HepG2 (cell line): ENCODE measurements around the gene AK3. TPM values are rescaled to one million over a fixed set of nuclear protein-coding genes. Genes with fewer than 3 reads are reported as not detected.

Experiments used
- ATAC-seq: fragments of 200-7000 bp; cut with Tn5 transposase; 3 replicates; pipeline ENCODE4 v1.9.1; 2020; ENCODE audit warnings: mild to moderate bottlenecking, moderate library complexity
- BruUV-seq: library from RNA; stranded (reverse); fragments of 400-500 nt; replicated peaks from 2 replicates; lab custom pipeline; 2021; lab: Mats Ljungman, UMichigan
- CTCF ChIA-PET: fragments of 300-600 bp; formaldehyde crosslinking; extraction: SDS; loops from one replicate; lab custom pipeline; 2021; ENCODE audit warnings: low total read pairs, inconsistent platforms, low intra/inter-chr PET ratio; lab: Yijun Ruan, JAX
- POLR2A ChIA-PET: fragments of 350-600 bp; sonication (Branson Sonifier 250); formaldehyde crosslinking; loops from one replicate; lab custom pipeline; 2020; ENCODE audit warnings: antibody characterized with exemption, inconsistent platforms; lab: Yijun Ruan, JAX
- DNase-seq: peaks from one replicate; pipeline ENCODE4 v3.0.0-alpha.2; 2015; ENCODE audit warnings: low spot score
- FAIRE-seq: peaks from 3 replicates; lab custom pipeline; 2011; peaks lifted over from hg19 to GRCh38; lab: Jason Lieb, UNC
- H2AFZ ChIP-seq: one replicate; pipeline ENCODE4 v1.6.1; 2011; ENCODE audit warnings: low read length, inconsistent platforms
- H3K27ac ChIP-seq: fragments of 300-600 bp; 3 replicates; pipeline ENCODE4 v1.8.0; 2011; ENCODE audit warnings: mixed run types, mild to moderate bottlenecking, mixed read lengths, low read length, inconsistent platforms; ENCODE audit not compliant: insufficient read depth; ENCODE audit errors: extremely low read length
- H3K27me3 ChIP-seq, 2 experiments: fragments of 200-600 bp in 1 of 2; 2 replicates in 1 of 2; 3 replicates in 1 of 2; pipeline versions ENCODE4 v1.6.0 to v1.8.0; 2011; ENCODE audit warnings: low read length in 2 of 2, mild to moderate bottlenecking in 2 of 2, moderate library complexity in 2 of 2, inconsistent platforms in 1 of 2; ENCODE audit not compliant: insufficient read depth in 2 of 2, control insufficient read depth in 1 of 2
- H3K36me3 ChIP-seq, 2 experiments: fragments of 200-600 bp in 1 of 2; replicated peaks in 1 of 2; 2 replicates in 1 of 2; 3 replicates in 1 of 2; pipeline versions ENCODE4 v1.5.1 to v1.8.0; 2011; ENCODE audit warnings: low read length in 2 of 2, inconsistent platforms in 1 of 2; ENCODE audit not compliant: insufficient read depth in 2 of 2, control insufficient read depth in 1 of 2
- H3K4me1 ChIP-seq: 2 replicates; pipeline ENCODE4 v1.5.1; 2012; ENCODE audit warnings: low read length, inconsistent platforms; ENCODE audit not compliant: insufficient read depth
- H3K4me2 ChIP-seq: 2 replicates; pipeline ENCODE4 v1.6.0; 2011; ENCODE audit warnings: low read depth, low read length, inconsistent platforms
- H3K4me3 ChIP-seq, 3 experiments: fragments of 200-600 bp in 1 of 3; sonication (generic), shearing (Covaris generic) in 1 of 3; replicated peaks in 1 of 3; 2 replicates each; pipeline ENCODE4 v1.5.1; 2011 to 2016; ENCODE audit warnings: low read length in 3 of 3, inconsistent platforms in 2 of 3, low read depth in 2 of 3, mild to moderate bottlenecking in 2 of 3, control low read depth in 1 of 3, mixed read lengths in 1 of 3; ENCODE audit not compliant: insufficient read depth in 1 of 3
- H3K79me2 ChIP-seq: one replicate; pipeline ENCODE4 v1.6.1; 2011; ENCODE audit warnings: low read length, inconsistent platforms; ENCODE audit not compliant: insufficient read depth
- H3K9ac ChIP-seq: 2 replicates; pipeline ENCODE4 v1.6.0; 2011; ENCODE audit warnings: mild to moderate bottlenecking, low read depth, low read length, inconsistent platforms; ENCODE audit not compliant: insufficient read depth
- H3K9me3 ChIP-seq: 2 replicates; pipeline ENCODE4 v1.5.1; 2012; ENCODE audit warnings: mild to moderate bottlenecking, low read length
- H4K20me1 ChIP-seq: 2 replicates; pipeline ENCODE4 v1.6.0; 2011; ENCODE audit warnings: inconsistent platforms, mild to moderate bottlenecking, low read length, moderate library complexity; ENCODE audit not compliant: insufficient read depth
- CEBPB ChIP-seq: IDR thresholded peaks from 2 replicates; pipeline ENCODE4 v1.6.1; 2011; ENCODE audit warnings: low read depth, low read length, improper control_type of control experiment, borderline replicate concordance
- FOXP1 ChIP-seq, 2 experiments: fragments of 450-650 bp in 1 of 2; IDR thresholded peaks; 2 replicates each; pipeline ENCODE4 v1.6.1; 2017 to 2018; ENCODE audit warnings: antibody characterized with exemption in 1 of 2
- PHF5A ChIP-seq: IDR thresholded peaks from one replicate; pipeline ENCODE4 v1.6.1; 2018; ENCODE audit warnings: low read depth, missing genetic modification reagents; ENCODE audit not compliant: unreplicated experiment
- POLR2AphosphoS5 ChIP-seq: IDR thresholded peaks from 2 replicates; pipeline ENCODE4 v1.6.1; 2012; ENCODE audit warnings: low read depth, low read length
- SOX6 ChIP-seq, 2 experiments: fragments of 450-650 bp in 1 of 2; sonication (generic) in 1 of 2; formaldehyde crosslinking in 1 of 2; IDR thresholded peaks; 2 replicates each; pipeline versions ENCODE4 v1.4.0 to v1.6.1; 2017 to 2020; ENCODE audit warnings: antibody characterized with exemption in 1 of 2, mild to moderate bottlenecking in 1 of 2, missing genetic modification reagents in 1 of 2
- U2AF2 ChIP-seq: fragments of 200-400 bp; formaldehyde crosslinking; IDR thresholded peaks from 2 replicates; pipeline ENCODE4 v1.6.1; 2017; ENCODE audit warnings: low read depth, mild to moderate bottlenecking, low read length
- YEATS2 ChIP-seq: sonication (generic); formaldehyde crosslinking; IDR thresholded peaks from 2 replicates; pipeline ENCODE4 v1.4.0; 2020; ENCODE audit warnings: missing genetic modification reagents, borderline replicate concordance
- ZEB1 ChIP-seq: IDR thresholded peaks from 2 replicates; pipeline ENCODE4 v1.6.1; 2012; ENCODE audit warnings: mild to moderate bottlenecking, low read depth, inconsistent platforms; ENCODE audit not compliant: insufficient replicate concordance
- ZFX ChIP-seq: sonication (generic); formaldehyde crosslinking; IDR thresholded peaks from 2 replicates; pipeline ENCODE4 v1.4.0; 2020; ENCODE audit warnings: mild to moderate bottlenecking, low read depth, missing genetic modification reagents, moderate library complexity
- ZNF556 ChIP-seq: sonication (generic); formaldehyde crosslinking; IDR thresholded peaks from 2 replicates; pipeline ENCODE4 v1.4.0; 2020; ENCODE audit warnings: mild to moderate bottlenecking, missing genetic modification reagents, borderline replicate concordance
- ZNF737 ChIP-seq: sonication (generic); formaldehyde crosslinking; IDR thresholded peaks from 2 replicates; pipeline ENCODE4 v1.5.0; 2020; ENCODE audit warnings: missing genetic modification reagents, mild to moderate bottlenecking, borderline replicate concordance
- ZNF781 ChIP-seq: sonication (generic); formaldehyde crosslinking; IDR thresholded peaks from 2 replicates; pipeline ENCODE4 v1.5.1; 2020; ENCODE audit warnings: borderline replicate concordance, mild to moderate bottlenecking, missing genetic modification reagents; ENCODE audit errors: not compliant biosample characterization
- ZNF790 ChIP-seq: sonication (generic); formaldehyde crosslinking; IDR thresholded peaks from 2 replicates; pipeline ENCODE4 v1.8.0; 2022; ENCODE audit warnings: missing genetic modification reagents, mild to moderate bottlenecking, borderline replicate concordance
- ZSCAN25 ChIP-seq: sonication (generic); formaldehyde crosslinking; IDR thresholded peaks from 2 replicates; pipeline ENCODE4 v1.8.0; 2022; ENCODE audit warnings: mild to moderate bottlenecking, missing genetic modification reagents
- WGBS: methylation state at CpG from one replicate; pipeline ENCODE4 v1.1.6; 2017; ENCODE audit warnings: low lambda C conversion rate; 5-methylcytosine and 5-hydroxymethylcytosine counted together
- in situ Hi-C: cut with HindIII; loops from 2 replicates; pipeline ENCODE4 v1.10.0; 2017; ENCODE audit warnings: low pct_unique_long_range_greater_than_20kb; ENCODE audit not compliant: extremely low pct_ligation_motif_present
- intact Hi-C: fragments of 100-400 bp; cut with micrococcal nuclease; formaldehyde crosslinking; loops from one replicate; pipeline ENCODE4 v1.10.0; 2022; ENCODE audit not compliant: unreplicated experiment
- polyA plus RNA-seq, 8 experiments: library from polyadenylated mRNA; depleted of rRNA in 3 of 8; stranded (reverse) in 7 of 8; unstranded in 1 of 8; fragments of >200 nt; fragmentation: Illumina TruSeq in 4 of 8; extraction: Trizol in 4 of 8; gene quantifications; 2 replicates each; pipeline versions ENCODE4 v1.2.1 to v1.2.3, GENCODE V29; 2011 to 2016; ENCODE audit warnings: low read depth in 4 of 8, missing spikeins in 1 of 8, mixed read lengths in 1 of 8; ENCODE audit not compliant: insufficient read depth in 1 of 8
- total RNA-seq, 5 experiments: library from RNA; depleted of rRNA; stranded (reverse); fragments of >200 nt; fragmentation: Illumina TruSeq; extraction: Trizol; gene quantifications; 2 replicates each; pipeline ENCODE4 v1.2.3, GENCODE V29; 2016; ENCODE audit warnings: low read depth in 1 of 5
- TF ChIP-seq, protein P1 (sequence below): IDR thresholded peaks from 2 replicates; pipeline ENCODE4 v1.6.1; 2016; ENCODE audit warnings: low read depth, control low read depth

Gene AK3
- total and polyA plus RNA-seq, 2 of the 13 experiments (the other 11 are each of a cell fraction or from before 2014, with no cell fraction given), result 76.8 to 109 TPM

DNA sequence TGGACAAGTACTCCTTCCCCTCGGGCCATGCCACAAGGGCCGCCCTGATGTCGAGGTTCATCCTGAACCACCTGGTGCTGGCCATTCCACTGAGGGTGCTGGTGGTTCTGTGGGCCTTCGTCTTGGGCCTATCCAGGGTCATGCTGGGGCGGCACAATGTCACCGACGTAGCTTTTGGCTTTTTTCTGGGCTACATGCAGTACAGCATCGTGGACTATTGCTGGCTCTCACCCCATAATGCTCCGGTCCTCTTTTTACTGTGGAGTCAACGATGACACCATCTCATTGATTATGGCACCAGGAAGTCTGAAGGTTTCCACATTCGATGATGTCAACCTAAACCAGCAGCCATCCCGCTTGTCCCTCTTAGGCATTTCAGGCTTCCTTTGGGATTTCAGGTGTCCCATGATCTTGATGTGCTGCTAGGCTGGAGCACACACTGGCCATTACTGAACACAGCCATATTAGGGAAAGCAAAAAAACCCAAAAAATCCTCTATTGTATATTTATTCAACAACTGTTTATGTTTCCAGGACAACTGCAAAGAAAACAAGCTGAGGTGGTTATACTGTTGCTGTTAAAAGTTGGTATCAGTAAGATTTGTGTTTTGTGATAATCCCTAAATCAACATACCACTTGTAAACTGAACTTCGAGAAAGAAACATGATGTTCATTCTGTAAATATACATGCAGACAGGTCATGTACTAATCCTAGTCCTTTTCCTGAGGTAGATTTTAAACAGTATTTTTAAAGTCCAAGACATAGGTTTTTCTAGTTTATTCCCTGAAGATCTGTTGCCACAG is 77.8 kb downstream of the AK3 start:
- H3K4me1 ChIP-seq, result peaks cover 52% of the 10 kb centered on the region
- no peaks in the 10 kb centered on the region for H3K9me3 ChIP-seq
- H3K36me3 ChIP-seq, result no peaks in the 10 kb centered on the region
- in situ Hi-C loops, result no loop called here
- peak overlapping the region; percentile 98 for H3K4me2 ChIP-seq
- H4K20me1 ChIP-seq, result no peaks in the 10 kb centered on the region
- ATAC-seq, result peak; percentile 55
- H2AFZ ChIP-seq, result no peak overlapping the region
- peaks cover 12% of the 10 kb centered on the region for H3K79me2 ChIP-seq
- FAIRE-seq, result no peak
- intact Hi-C loops, result loop anchor here (1.0 to 5.0 kb wide), 3 partner anchors 16 to 77 kb away; partner anchors contain the start of gene CDC37L1
- no peaks in the 10 kb centered on the region for H3K27me3 ChIP-seq
- H3K9ac ChIP-seq, result peak overlapping the region; percentile 86
- POLR2A ChIA-PET, result interaction anchor here (0.7 to 3.7 kb wide), 11 partner anchors 12 to 176 kb away, joined by 3 to 43 read pairs (median 6); partner anchors contain the start of genes AK3 and CDC37L1
- H3K4me3 ChIP-seq, result peak overlapping the region; percentile 75 to 81 (median 77)
- 4% methylated on average over 8 of the region's 13 CpGs for WGBS
- no TSS peak for BruUV-seq
- DNase-seq, result peak; percentile 65
- CTCF ChIA-PET, result no interaction called here
- H3K27ac ChIP-seq, result peak overlapping the region; percentile 93
- TF ChIP-seq ZSCAN25 (peak; percentile 2; the same call in 1 of the 2 replicates), ZNF737 (CRISPR knock-in tag) (peak; percentile 92; the same call in 1 of the 2 replicates), YEATS2 (CRISPR knock-in tag) (peak; percentile 39; the same call in 1 of the 2 replicates), U2AF2 (no peak), ZFX (CRISPR knock-in tag) (peak; percentile 23; the same call in 1 of the 2 replicates), PHF5A (no peak), ZNF781 (CRISPR knock-in tag) (peak; percentile 71), ZNF790 (CRISPR knock-in tag) (no peak), FOXP1 (IDR thresholded peaks at IDR 0.05) (no peak), FOXP1 (CRISPR knock-in tag; IDR thresholded peaks at IDR 0.05) (peak; percentile 4; the same call in 1 of the 2 replicates), SOX6 (IDR thresholded peaks at IDR 0.05) (no peak), SOX6 (CRISPR knock-in tag; IDR thresholded peaks at IDR 0.05) (no peak; the same call in 1 of the 2 replicates), CEBPB (peak; percentile 58; the same call in 1 of the 2 replicates), POLR2AphosphoS5 (no peak), ZEB1 (no peak), ZNF556 (CRISPR knock-in tag) (no peak)
- TF ChIP-seq, protein P1, sequence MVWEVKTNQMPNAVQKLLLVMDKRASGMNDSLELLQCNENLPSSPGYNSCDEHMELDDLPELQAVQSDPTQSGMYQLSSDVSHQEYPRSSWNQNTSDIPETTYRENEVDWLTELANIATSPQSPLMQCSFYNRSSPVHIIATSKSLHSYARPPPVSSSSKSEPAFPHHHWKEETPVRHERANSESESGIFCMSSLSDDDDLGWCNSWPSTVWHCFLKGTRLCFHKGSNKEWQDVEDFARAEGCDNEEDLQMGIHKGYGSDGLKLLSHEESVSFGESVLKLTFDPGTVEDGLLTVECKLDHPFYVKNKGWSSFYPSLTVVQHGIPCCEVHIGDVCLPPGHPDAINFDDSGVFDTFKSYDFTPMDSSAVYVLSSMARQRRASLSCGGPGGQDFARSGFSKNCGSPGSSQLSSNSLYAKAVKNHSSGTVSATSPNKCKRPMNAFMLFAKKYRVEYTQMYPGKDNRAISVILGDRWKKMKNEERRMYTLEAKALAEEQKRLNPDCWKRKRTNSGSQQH (CRISPR knock-in tag), result 0 out of 2 replicates have a peak, but pooled peaks have one; percentile 24
